Activated CD4-positive, alpha-beta memory T cell treated with anti-CD3 and anti-CD28 coated beads, Interleukin-2, amount 10 ng/mL, durations not matched to agents 7 days and 5 days (primary cell): ENCODE results near the gene SETD7. TPM values are rescaled to one million over a fixed set of nuclear protein-coding genes. Genes with fewer than 3 reads are reported as not detected.
"Not testable (repeated sequence)": the region's sequence is repeated elsewhere in the genome, so short reads cannot be mapped to it uniquely, and the experiment has no call there.

ENCODE experiments used
- CTCF ChIA-PET: fragments of 350-600 bp; sonication (Branson Sonifier 250); formaldehyde crosslinking; loops from one replicate; lab custom pipeline; 2021; ENCODE audit warnings: antibody characterized with exemption, inconsistent platforms; lab: Charles Lee
- POLR2A ChIA-PET: fragments of 350-600 bp; sonication (Branson Sonifier 250); formaldehyde crosslinking; loops from one replicate; lab custom pipeline; 2021; ENCODE audit warnings: antibody characterized with exemption; lab: Charles Lee
- DNase-seq: peaks from one replicate; pipeline ENCODE4 v3.0.0-alpha.2; 2020
- H3K27ac Mint-ChIP-seq: one replicate; pipeline ENCODE4 v1.8.0; 2021; ENCODE audit warnings: mild to moderate bottlenecking, mixed read lengths
- H3K27me3 Mint-ChIP-seq: one replicate; pipeline ENCODE4 v1.8.0; 2021; ENCODE audit warnings: mixed read lengths
- H3K36me3 Mint-ChIP-seq: one replicate; pipeline ENCODE4 v1.8.0; 2021; ENCODE audit warnings: low read depth, mixed read lengths
- H3K4me1 Mint-ChIP-seq: one replicate; pipeline ENCODE4 v1.8.0; 2021; ENCODE audit warnings: mixed read lengths
- H3K4me3 Mint-ChIP-seq: one replicate; pipeline ENCODE4 v1.8.0; 2021; ENCODE audit warnings: mild to moderate bottlenecking, mixed read lengths
- H3K9me3 Mint-ChIP-seq: one replicate; pipeline ENCODE4 v1.8.0; 2021; ENCODE audit warnings: mixed read lengths
- total RNA-seq, 2 experiments: library from RNA; stranded (reverse); gene quantifications; one replicate each; pipeline ENCODE4 v1.2.3, GENCODE V29; 2021

SETD7 gene
- total RNA-seq, 2 experiments from 2014 or later = 16.0 to 17.7 TPM

DNA sequence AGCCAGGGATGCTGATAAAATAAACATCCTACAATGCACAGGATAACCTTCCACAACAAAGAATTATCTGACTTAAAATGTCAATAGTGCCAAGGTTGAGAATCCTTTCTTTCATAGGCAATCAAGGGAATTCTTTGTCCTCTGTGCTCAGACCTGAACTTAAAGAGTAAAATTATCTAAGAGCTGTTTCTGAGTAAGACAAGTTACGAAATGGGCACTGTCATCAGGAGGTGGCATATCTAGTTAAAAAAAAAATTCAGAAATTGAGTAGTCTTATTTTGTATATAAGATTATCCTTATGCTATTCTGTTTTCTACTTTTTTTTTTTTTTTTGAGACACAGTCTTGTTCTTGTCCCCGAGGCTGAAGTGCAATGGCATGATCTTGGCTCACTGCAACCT is 105.4 kb downstream of the SETD7 start:
- CTCF ChIA-PET = no interaction called here
- DNase-seq = no peak
- Mint-ChIP-seq H3K27ac (no peak overlapping the region), H3K4me1 (peaks cover 31% of the 10 kb centered on the region), H3K9me3 (no peaks in the 10 kb centered on the region), H3K4me3 (no peak overlapping the region), H3K27me3 (no peaks in the 10 kb centered on the region), H3K36me3 (peaks cover 10% of the 10 kb centered on the region)
- POLR2A ChIA-PET = no interaction called here

GRCh38 chr4:139447078-139447477 is 108.9 kb downstream of the SETD7 start:
- H3K27me3 Mint-ChIP-seq, H3K27ac Mint-ChIP-seq, H3K4me3 Mint-ChIP-seq, CTCF ChIA-PET, H3K4me1 Mint-ChIP-seq, POLR2A ChIA-PET, H3K36me3 Mint-ChIP-seq, DNase-seq, H3K9me3 Mint-ChIP-seq: not testable (repeated sequence)

Other genes starting within 250 kb of the SETD7 start
- gene RAB33B, start 102.1 kb downstream of the SETD7 start, total RNA-seq = 1 to 10 TPM; 7.0 to 7.6 TPM
- gene MGST2, start 109.6 kb upstream of the SETD7 start, total RNA-seq = 10 to 100 TPM; 24.5 to 27.9 TPM